K562 (cell line): ENCODE measurements around the gene WDR93. TPM values are rescaled to one million over a fixed set of nuclear protein-coding genes. Genes with fewer than 3 reads are reported as not detected.

ENCODE experiments used
- ATAC-seq: fragments of 200-7000 bp; cut with Tn5 transposase; 3 replicates; pipeline ENCODE4 v1.9.1; 2020; ENCODE audit warnings: moderate library complexity
- BruUV-seq: library from RNA; stranded (reverse); fragments of 400-500 nt; replicated peaks from 2 replicates; lab custom pipeline; 2021; lab: Mats Ljungman, UMichigan
- CTCF ChIA-PET: fragments of 300-600 bp; formaldehyde crosslinking; extraction: SDS; loops from one replicate; lab custom pipeline; 2021; ENCODE audit warnings: low intra/inter-chr PET ratio; lab: Yijun Ruan, JAX
- POLR2A ChIA-PET: fragments of 300-600, 350-650 bp; sonication (Branson Sonifier 250); formaldehyde crosslinking; extraction: SDS; loops from one replicate; lab custom pipeline; 2021; ENCODE audit warnings: antibody characterized with exemption, inconsistent platforms; lab: Yijun Ruan, JAX
- DNase-seq, 4 experiments: peaks; one replicate each; pipeline versions ENCODE4 v3.0.0 to v3.0.0-alpha.2; 2011 to 2018; ENCODE audit warnings: low spot score in 3 of 4, mixed read lengths in 3 of 4; ENCODE audit errors: extremely low read depth in 1 of 4
- FAIRE-seq: peaks from 2 replicates; lab custom pipeline; 2011; peaks lifted over from hg19 to GRCh38; lab: Jason Lieb, UNC
- H2AFZ ChIP-seq: 2 replicates; pipeline ENCODE4 v1.6.0; 2011; ENCODE audit warnings: low read depth, low read length, control low read depth, inconsistent platforms
- H3K27ac ChIP-seq: fragments of 200-600 bp; 3 replicates; pipeline ENCODE4 v1.8.0; 2011; ENCODE audit warnings: low read depth, mild to moderate bottlenecking, control low read depth, inconsistent platforms, low read length, moderate library complexity, mixed read lengths; ENCODE audit errors: extremely low read depth
- H3K27me3 ChIP-seq, 2 experiments: fragments of 300-600 bp in 1 of 2; 2 replicates in 1 of 2; 3 replicates in 1 of 2; pipeline versions ENCODE4 v1.6.0 to v1.8.0; 2011; ENCODE audit warnings: inconsistent platforms in 2 of 2, low read length in 2 of 2, mild to moderate bottlenecking in 1 of 2, mixed read lengths in 1 of 2, moderate library complexity in 1 of 2; ENCODE audit not compliant: control insufficient read depth in 2 of 2, insufficient read depth in 2 of 2
- H3K36me3 ChIP-seq: fragments of 300-600 bp; 3 replicates; pipeline ENCODE4 v1.8.0; 2011; ENCODE audit warnings: mild to moderate bottlenecking, low read length, inconsistent platforms; ENCODE audit not compliant: control insufficient read depth, insufficient read depth
- H3K4me1 ChIP-seq, 2 experiments: fragments of 200-600 bp in 1 of 2; replicated peaks in 1 of 2; 2 replicates in 1 of 2; 3 replicates in 1 of 2; pipeline versions ENCODE4 v1.5.1 to v1.8.0; 2011; ENCODE audit warnings: inconsistent platforms in 2 of 2, low read length in 2 of 2, mild to moderate bottlenecking in 1 of 2, mixed read lengths in 1 of 2, moderate library complexity in 1 of 2; ENCODE audit not compliant: control insufficient read depth in 2 of 2, insufficient read depth in 2 of 2
- H3K4me2 ChIP-seq: 2 replicates; pipeline ENCODE4 v1.6.1; 2011; ENCODE audit warnings: low read length, control low read depth, inconsistent platforms, mixed read lengths; ENCODE audit not compliant: insufficient read depth
- H3K4me3 ChIP-seq: fragments of 200-600 bp; sonication (generic), shearing (Covaris generic); 2 replicates; pipeline ENCODE4 v1.5.1; 2016; ENCODE audit warnings: control low read depth, inconsistent platforms
- H3K79me2 ChIP-seq: fragments of 200-600 bp; 3 replicates; pipeline ENCODE4 v1.8.0; 2011; ENCODE audit warnings: low read length, inconsistent platforms; ENCODE audit not compliant: control insufficient read depth, insufficient read depth
- H3K9ac ChIP-seq, 2 experiments: 2 replicates each; pipeline versions ENCODE4 v1.6.0 to v1.6.1; 2011; ENCODE audit warnings: low read depth in 2 of 2, low read length in 2 of 2, control low read depth in 1 of 2, inconsistent platforms in 1 of 2, mild to moderate bottlenecking in 1 of 2, mixed read lengths in 1 of 2; ENCODE audit not compliant: insufficient read depth in 1 of 2
- H3K9me1 ChIP-seq: one replicate; pipeline ENCODE4 v1.6.0; 2011; ENCODE audit warnings: inconsistent platforms, mild to moderate bottlenecking, low read length, moderate library complexity; ENCODE audit not compliant: control insufficient read depth, insufficient read depth
- H3K9me3 ChIP-seq: replicated peaks from 2 replicates; pipeline ENCODE4 v1.5.1; 2011; ENCODE audit warnings: low read depth, low read length, inconsistent platforms; ENCODE audit not compliant: control insufficient read depth, insufficient read depth
- H4K20me1 ChIP-seq: replicated peaks from 2 replicates; pipeline ENCODE4 v1.6.1; 2011; ENCODE audit warnings: low read length, inconsistent platforms, mixed read lengths; ENCODE audit not compliant: control insufficient read depth, insufficient read depth
- ATF1 ChIP-seq, 2 experiments: fragments of 450-650 bp in 1 of 2; IDR thresholded peaks; 2 replicates each; pipeline ENCODE4 v1.6.1; 2016; ENCODE audit warnings: missing compliant biosample characterization in 1 of 2, missing genetic modification characterization in 1 of 2
- CHCHD3 ChIP-seq: fragments of 250-450 bp; sonication (Bioruptor Pico); IDR thresholded peaks from 2 replicates; pipeline ENCODE4 v2.1.2; 2022; ENCODE audit warnings: mild to moderate bottlenecking
- CHD1 ChIP-seq: fragments of 200-600 bp; sonication (generic); IDR thresholded peaks from one replicate; pipeline ENCODE4 v1.6.1; 2012; ENCODE audit warnings: mild to moderate bottlenecking, moderate library complexity, low read length, inconsistent platforms
- CHD2 ChIP-seq: IDR thresholded peaks from 2 replicates; pipeline ENCODE4 v1.6.1; 2011; ENCODE audit warnings: low read depth, low read length
- MAFF ChIP-seq: IDR thresholded peaks from 2 replicates; pipeline ENCODE4 v1.6.1; 2012; ENCODE audit warnings: low read length, improper control_type of control experiment
- MTA2 ChIP-seq: fragments of 450-650 bp; IDR thresholded peaks from 2 replicates; pipeline ENCODE4 v1.6.1; 2016; ENCODE audit warnings: low read depth
- NR2C2 ChIP-seq, 2 experiments: fragments of 200-800 bp in 1 of 2; sonication (Bioruptor generic) in 1 of 2; sonication (generic) in 1 of 2; formaldehyde crosslinking in 1 of 2; IDR thresholded peaks; 2 replicates each; pipeline versions ENCODE4 v1.6.1 to v1.8.0; 2016 to 2022; ENCODE audit warnings: mild to moderate bottlenecking in 1 of 2, missing compliant biosample characterization in 1 of 2, missing genetic modification characterization in 1 of 2, missing genetic modification reagents in 1 of 2
- RBM15 ChIP-seq: fragments of 200-400 bp; formaldehyde crosslinking; IDR thresholded peaks from 2 replicates; pipeline ENCODE4 v1.6.1; 2018; ENCODE audit warnings: mild to moderate bottlenecking, low read length, moderate library complexity; ENCODE audit not compliant: insufficient read depth
- SLC30A9 ChIP-seq: fragments of 250-450 bp; sonication (Bioruptor Pico); IDR thresholded peaks from 2 replicates; pipeline ENCODE4 v1.8.0; 2022; ENCODE audit warnings: mild to moderate bottlenecking, moderate library complexity
- STAT5A ChIP-seq: IDR thresholded peaks from 2 replicates; pipeline ENCODE4 v1.6.1; 2012; ENCODE audit warnings: low read length, inconsistent platforms, borderline replicate concordance
- TAF15 ChIP-seq: fragments of 200-400 bp; formaldehyde crosslinking; IDR thresholded peaks from 2 replicates; pipeline ENCODE4 v1.6.1; 2017; ENCODE audit warnings: mild to moderate bottlenecking, low read depth, low read length, moderate library complexity
- YBX1 ChIP-seq: fragments of 450-650 bp; IDR thresholded peaks from 2 replicates; pipeline ENCODE4 v1.7.1; 2016; ENCODE audit warnings: mild to moderate bottlenecking
- ZNF395 ChIP-seq: fragments of 200-800 bp; sonication (Bioruptor generic); IDR thresholded peaks from 2 replicates; pipeline ENCODE4 v1.6.1; 2017; ENCODE audit warnings: missing genetic modification characterization, missing compliant biosample characterization
- ZNF551 ChIP-seq: fragments of 250-450 bp; sonication (Bioruptor Pico); IDR thresholded peaks from 2 replicates; pipeline ENCODE4 v1.5.0; 2021; ENCODE audit warnings: mild to moderate bottlenecking, moderate library complexity
- WGBS: fragments of 100-300 bp; shearing (Covaris generic); methylation state at CpG from one replicate; pipeline ENCODE4 v1.1.6; 2016; ENCODE audit warnings: low coverage, mixed read lengths; ENCODE audit not compliant: insufficient coverage; ENCODE audit errors: missing lambda C conversion rate; 5-methylcytosine and 5-hydroxymethylcytosine counted together
- in situ Hi-C: fragments of 300-500 bp; cut with MboI; formaldehyde crosslinking; loops from 4 replicates; pipeline ENCODE4 v1.15.0; 2018; ENCODE audit warnings: inconsistent platforms, mixed read lengths
- intact Hi-C: fragments of 100-400 bp; cut with micrococcal nuclease; formaldehyde crosslinking; loops from 2 replicates; pipeline ENCODE4 v1.14.2; 2022
- polyA plus RNA-seq, 8 experiments: library from polyadenylated mRNA; depleted of rRNA in 4 of 8; stranded (reverse) in 5 of 8; unstranded in 3 of 8; fragments of >200 nt; fragmentation: Nextera tagmentation in 2 of 8; fragmentation: Illumina TruSeq in 1 of 8; extraction: Ambion mirVana in 2 of 8; extraction: Trizol in 1 of 8; gene quantifications; 2 replicates each; pipeline versions ENCODE4 v1.2.1 to v1.2.3, GENCODE V29; 2011 to 2014; ENCODE audit warnings: inconsistent platforms in 1 of 8, missing spikeins in 1 of 8
- total RNA-seq, 7 experiments: library from RNA; depleted of rRNA in 6 of 7; stranded (reverse); fragments of >200 nt in 6 of 7; fragmentation: Illumina TruSeq in 2 of 7; extraction: Trizol in 2 of 7; gene quantifications; 2 replicates each; pipeline versions ENCODE4 v1.2.1 to v1.2.3, GENCODE V29; 2011 to 2021; ENCODE audit warnings: low replicate concordance in 1 of 7
- TF ChIP-seq, protein P1 (sequence below): fragments of 450-650 bp; IDR thresholded peaks from 2 replicates; pipeline ENCODE4 v1.6.1; 2017; ENCODE audit warnings: antibody characterized with exemption

The WDR93 gene
- total and polyA plus RNA-seq, 9 of the 15 experiments (the other 6 are each of a cell fraction or from before 2014, with no cell fraction given), result not detected

- Histone ChIP-seq H3K4me3 (no peak overlapping the region), H3K9ac (no peak overlapping the region), H3K4me1 (peaks cover 26 to 33% of the 10 kb centered on the region in 2 experiments), H3K79me2 (no peaks in the 10 kb centered on the region), H3K9me3 (no peaks in the 10 kb centered on the region), H3K9me1 (peaks cover 3% of the 10 kb centered on the region), H2AFZ (no peak overlapping the region), H3K4me2 (no peak overlapping the region), H4K20me1 (no peaks in the 10 kb centered on the region), H3K27me3 (no peaks in the 10 kb centered on the region), H3K36me3 (no peaks in the 10 kb centered on the region), H3K27ac (no peak overlapping the region)
- in situ Hi-C loops (no loop called here), intact Hi-C loops (no loop called here)
- FAIRE-seq (no peak), ATAC-seq (no peak), DNase-seq (no peak)
- POLR2A ChIA-PET, result interaction anchor here (0.6 to 1.3 kb wide), 2 partner anchors 17 to 589 kb away, joined by 3 read pairs; no protein-coding TSS in a partner anchor
- no peak for TF ChIP-seq NR2C2 (CRISPR knock-in tag; IDR thresholded peaks at IDR 0.05)
- TF ChIP-seq NR2C2 (tag; IDR thresholded peaks at IDR 0.05), result no peak
- no peak for TF ChIP-seq SLC30A9 (CRISPR knock-in tag)
- TF ChIP-seq STAT5A, result no peak
- no peak for TF ChIP-seq MTA2
- no peak for TF ChIP-seq ZNF551 (CRISPR knock-in tag)
- TF ChIP-seq CHCHD3 (CRISPR knock-in tag), result no peak
- no peak for TF ChIP-seq YBX1
- no peak for TF ChIP-seq ZNF395 (CRISPR knock-in tag)
- TF ChIP-seq CHD1, result no peak
- no peak for TF ChIP-seq RBM15
- TF ChIP-seq, protein P1, sequence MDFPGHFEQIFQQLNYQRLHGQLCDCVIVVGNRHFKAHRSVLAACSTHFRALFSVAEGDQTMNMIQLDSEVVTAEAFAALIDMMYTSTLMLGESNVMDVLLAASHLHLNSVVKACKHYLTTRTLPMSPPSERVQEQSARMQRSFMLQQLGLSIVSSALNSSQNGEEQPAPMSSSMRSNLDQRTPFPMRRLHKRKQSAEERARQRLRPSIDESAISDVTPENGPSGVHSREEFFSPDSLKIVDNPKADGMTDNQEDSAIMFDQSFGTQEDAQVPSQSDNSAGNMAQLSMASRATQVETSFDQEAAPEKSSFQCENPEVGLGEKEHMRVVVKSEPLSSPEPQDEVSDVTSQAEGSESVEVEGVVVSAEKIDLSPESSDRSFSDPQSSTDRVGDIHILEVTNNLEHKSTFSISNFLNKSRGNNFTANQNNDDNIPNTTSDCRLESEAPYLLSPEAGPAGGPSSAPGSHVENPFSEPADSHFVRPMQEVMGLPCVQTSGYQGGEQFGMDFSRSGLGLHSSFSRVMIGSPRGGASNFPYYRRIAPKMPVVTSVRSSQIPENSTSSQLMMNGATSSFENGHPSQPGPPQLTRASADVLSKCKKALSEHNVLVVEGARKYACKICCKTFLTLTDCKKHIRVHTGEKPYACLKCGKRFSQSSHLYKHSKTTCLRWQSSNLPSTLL, result no peak
- TF ChIP-seq CHD2, result no peak
- TF ChIP-seq ATF1 (CRISPR knock-in tag; IDR thresholded peaks at IDR 0.05), result no peak
- TF ChIP-seq ATF1 (tag; IDR thresholded peaks at IDR 0.05), result no peak
- TF ChIP-seq TAF15, result no peak
- TF ChIP-seq MAFF, result no peak
- 81% methylated on average over 10 of the region's 10 CpGs for WGBS
- CTCF ChIA-PET, result no interaction called here
- BruUV-seq, result no TSS peak
These were observed 87.3 kb downstream of the WDR93 start for GRCh38 chr15:89777782-89778380.
